T-helper 1 cell treated with Interleukin-12 subunit alpha and Interleukin-12 subunit beta and Interleukin-4 antibody, amounts not matched to agents 30 μg/mL and 1 μg/mL, for 36 hours (primary cell): ENCODE measurements around the gene FFAR2.

ENCODE experiments used
- H3K27ac Mint-ChIP-seq: one replicate; pipeline ENCODE4 v1.8.0; 2021; ENCODE audit warnings: mild to moderate bottlenecking, mixed read lengths
- H3K27me3 Mint-ChIP-seq: one replicate; pipeline ENCODE4 v1.8.0; 2021; ENCODE audit warnings: low read depth, mixed read lengths
- H3K36me3 Mint-ChIP-seq: one replicate; pipeline ENCODE4 v1.8.0; 2021; ENCODE audit warnings: low read depth, mixed read lengths
- H3K4me1 Mint-ChIP-seq: one replicate; pipeline ENCODE4 v1.8.0; 2021; ENCODE audit warnings: low read depth, mixed read lengths
- H3K4me3 Mint-ChIP-seq: one replicate; pipeline ENCODE4 v1.8.0; 2021; ENCODE audit warnings: mild to moderate bottlenecking, moderate library complexity, mixed read lengths
- H3K9me3 Mint-ChIP-seq: one replicate; pipeline ENCODE4 v1.8.0; 2021; ENCODE audit warnings: mixed read lengths

FFAR2 gene

DNA sequence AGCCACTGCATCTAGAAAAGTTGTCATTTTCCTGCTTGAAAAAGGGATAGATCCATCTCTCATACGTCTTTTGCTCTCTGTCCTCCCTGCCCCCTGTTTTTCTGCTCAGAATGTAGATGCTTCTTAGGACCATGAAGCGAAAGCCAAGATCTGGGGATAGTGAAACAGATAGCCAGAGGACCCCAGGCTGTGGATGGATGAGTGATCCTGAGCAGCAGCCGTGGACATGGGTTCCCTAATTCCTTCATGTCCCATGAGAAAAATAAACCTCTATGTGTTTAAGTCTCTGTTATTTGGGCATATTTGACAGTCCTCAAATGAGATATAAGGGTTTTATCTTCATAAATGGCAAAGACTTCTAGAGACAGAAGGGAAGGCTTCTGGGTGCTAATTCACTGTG, 12.2 kb upstream of the FFAR2 start:
- H3K9me3 Mint-ChIP-seq: peaks cover 15% of the 10 kb centered on the region
- H3K4me1 Mint-ChIP-seq: peaks cover 20% of the 10 kb centered on the region
- no peaks in the 10 kb centered on the region for H3K36me3 Mint-ChIP-seq
- no peak overlapping the region for H3K4me3 Mint-ChIP-seq
- peak overlapping the region; percentile 72 for H3K27ac Mint-ChIP-seq
- H3K27me3 Mint-ChIP-seq: no peaks in the 10 kb centered on the region

DNA sequence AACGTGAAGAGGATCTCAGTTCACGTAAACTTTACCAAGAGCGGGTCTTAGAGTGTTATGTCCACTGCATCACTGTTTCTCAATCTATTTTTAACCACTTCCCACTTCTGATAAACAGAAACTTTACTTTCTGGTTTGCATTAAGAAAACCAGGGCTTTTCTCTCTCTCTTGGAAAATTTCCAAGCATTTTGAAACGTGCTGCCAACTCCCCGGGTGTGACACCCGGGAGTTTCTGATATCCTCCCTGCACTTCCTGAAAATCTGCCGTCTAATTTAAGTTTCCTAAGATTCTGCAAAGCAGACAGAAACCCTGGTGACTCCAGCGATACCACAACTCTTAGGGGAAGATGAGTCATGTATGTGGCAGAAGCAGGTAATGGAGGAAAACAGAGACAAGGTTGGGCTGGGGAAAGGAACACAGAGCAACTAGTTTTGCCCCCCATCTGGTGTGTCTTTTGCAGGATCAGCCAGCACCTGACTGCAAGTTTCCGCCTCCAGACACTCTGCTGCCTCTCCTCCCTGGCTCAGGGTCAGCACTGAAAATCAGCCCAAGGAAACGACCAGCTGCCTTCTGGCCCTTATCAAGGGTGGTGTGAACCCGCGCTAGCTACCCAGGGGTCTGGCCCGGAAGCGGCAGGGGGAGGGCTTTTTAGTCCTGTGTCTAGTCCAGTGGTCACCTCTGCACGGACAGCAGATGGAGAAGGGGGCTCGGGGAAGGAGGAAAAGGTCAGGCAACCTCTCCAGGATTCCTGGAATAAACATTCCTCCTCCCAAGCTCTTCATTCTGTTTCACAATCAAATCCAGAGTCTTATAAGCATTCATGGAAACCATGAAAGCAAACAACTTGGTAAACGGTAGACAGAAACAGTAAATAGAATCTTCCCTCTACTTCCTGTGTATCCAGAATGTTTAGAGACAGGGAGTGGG, 11.3 kb upstream of the FFAR2 start:
- Mint-ChIP-seq H3K9me3 (peaks cover 9% of the 10 kb centered on the region), H3K4me3 (peak overlapping the region; percentile 48), H3K36me3 (no peaks in the 10 kb centered on the region), H3K27me3 (no peaks in the 10 kb centered on the region), H3K27ac (peak overlapping the region; percentile 72), H3K4me1 (peaks cover 16% of the 10 kb centered on the region)

DNA sequence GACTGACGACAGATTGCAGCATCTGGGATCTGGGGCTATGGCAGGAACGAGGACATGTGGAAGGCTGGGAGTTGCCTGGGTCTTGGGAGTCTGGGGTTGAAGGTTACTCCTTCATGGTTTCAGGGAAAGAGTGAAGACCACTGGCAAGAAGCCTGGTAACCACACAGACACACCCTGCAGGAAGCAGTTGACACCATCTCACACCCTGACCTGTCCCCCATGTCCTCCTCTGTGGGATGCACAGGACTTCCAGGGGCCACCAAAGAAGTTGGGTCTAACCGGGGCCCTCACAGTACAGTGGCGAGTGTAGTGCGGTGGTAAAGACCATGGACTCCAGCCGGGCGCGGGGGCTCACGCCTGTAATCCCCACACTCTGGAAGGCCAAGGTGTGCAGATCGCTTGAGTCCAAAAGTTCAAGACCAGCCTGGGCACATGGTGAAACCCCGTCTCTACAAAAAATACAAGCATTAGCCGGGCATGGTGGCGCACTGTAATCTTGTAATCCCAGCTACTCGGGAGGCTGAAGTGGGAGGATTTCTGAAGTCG, 10.6 kb upstream of the FFAR2 start:
- no peak overlapping the region for H3K27ac Mint-ChIP-seq
- H3K4me1 Mint-ChIP-seq: peaks cover 16% of the 10 kb centered on the region
- H3K36me3 Mint-ChIP-seq: no peaks in the 10 kb centered on the region
- H3K9me3 Mint-ChIP-seq: peaks cover 2% of the 10 kb centered on the region
- H3K4me3 Mint-ChIP-seq: no peak overlapping the region
- H3K27me3 Mint-ChIP-seq: no peaks in the 10 kb centered on the region

DNA sequence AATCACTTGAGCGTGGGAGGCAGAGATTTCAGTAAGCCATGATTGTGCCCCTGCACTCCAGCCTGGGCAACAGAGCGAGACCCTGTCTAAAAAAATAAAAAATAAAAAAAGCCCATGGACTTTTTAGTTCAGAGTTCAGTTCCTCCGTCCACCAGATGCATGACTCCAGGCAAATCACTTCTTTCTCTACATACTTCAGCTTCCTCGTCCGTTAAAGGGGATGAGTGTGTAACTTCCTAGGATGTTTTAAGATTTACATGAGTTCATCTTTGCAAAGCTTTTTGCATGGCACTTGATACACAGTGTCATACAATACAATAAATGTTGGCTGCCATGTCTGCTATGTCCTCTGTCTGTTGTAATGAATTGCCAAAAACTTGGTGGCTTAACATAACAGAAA, 10.0 kb upstream of the FFAR2 start:
- Mint-ChIP-seq H3K27ac (no peak overlapping the region), H3K36me3 (no peaks in the 10 kb centered on the region), H3K4me1 (peaks cover 16% of the 10 kb centered on the region), H3K27me3 (no peaks in the 10 kb centered on the region), H3K4me3 (no peak overlapping the region), H3K9me3 (no peaks in the 10 kb centered on the region)

DNA sequence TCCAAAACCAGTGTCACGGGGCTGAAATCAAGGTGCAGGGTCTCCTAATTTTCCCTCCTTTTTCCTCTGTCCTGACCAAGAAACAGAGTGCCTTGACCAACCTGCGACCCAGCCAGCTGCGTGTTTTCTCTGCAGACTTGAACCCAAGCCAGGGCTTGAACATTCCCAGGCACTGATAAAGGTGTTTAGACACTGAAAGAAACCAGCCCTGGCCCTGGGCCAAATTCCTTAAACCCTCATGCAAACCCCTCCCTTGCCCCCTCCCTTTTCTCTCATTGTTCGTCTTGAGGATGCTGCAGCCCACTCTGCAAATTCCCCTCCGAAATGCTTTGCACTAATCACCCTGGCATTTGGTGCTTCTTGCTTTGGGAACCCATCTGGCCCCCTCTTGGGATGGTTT, 9.5 kb upstream of the FFAR2 start:
- peaks cover 16% of the 10 kb centered on the region for H3K4me1 Mint-ChIP-seq
- H3K9me3 Mint-ChIP-seq: no peaks in the 10 kb centered on the region
- no peak overlapping the region for H3K27ac Mint-ChIP-seq
- H3K36me3 Mint-ChIP-seq: no peaks in the 10 kb centered on the region
- H3K4me3 Mint-ChIP-seq: no peak overlapping the region
- no peaks in the 10 kb centered on the region for H3K27me3 Mint-ChIP-seq

DNA sequence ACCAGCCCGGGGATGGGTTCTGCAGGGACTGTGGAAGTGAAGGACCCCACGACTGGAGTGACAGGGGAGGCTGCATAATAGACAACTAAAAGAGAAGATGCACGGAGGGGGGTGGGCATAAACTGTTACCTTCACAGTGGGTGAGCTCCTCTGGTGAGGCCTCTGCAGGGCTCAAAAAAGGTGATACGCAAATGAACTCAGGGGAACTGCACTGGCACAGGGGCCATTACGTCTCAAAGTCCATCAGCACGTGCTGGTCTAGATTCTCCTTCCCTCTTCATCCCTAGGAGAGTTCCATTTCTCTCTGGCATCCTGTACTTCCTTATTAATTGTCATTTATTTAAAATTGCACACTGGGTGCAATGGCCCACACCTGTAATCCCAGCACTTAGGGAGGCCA, 8.1 kb upstream of the FFAR2 start:
- H3K27me3 Mint-ChIP-seq: no peaks in the 10 kb centered on the region
- no peaks in the 10 kb centered on the region for H3K36me3 Mint-ChIP-seq
- H3K9me3 Mint-ChIP-seq: no peaks in the 10 kb centered on the region
- no peak overlapping the region for H3K4me3 Mint-ChIP-seq
- no peak overlapping the region for H3K27ac Mint-ChIP-seq
- peaks cover 16% of the 10 kb centered on the region for H3K4me1 Mint-ChIP-seq

DNA sequence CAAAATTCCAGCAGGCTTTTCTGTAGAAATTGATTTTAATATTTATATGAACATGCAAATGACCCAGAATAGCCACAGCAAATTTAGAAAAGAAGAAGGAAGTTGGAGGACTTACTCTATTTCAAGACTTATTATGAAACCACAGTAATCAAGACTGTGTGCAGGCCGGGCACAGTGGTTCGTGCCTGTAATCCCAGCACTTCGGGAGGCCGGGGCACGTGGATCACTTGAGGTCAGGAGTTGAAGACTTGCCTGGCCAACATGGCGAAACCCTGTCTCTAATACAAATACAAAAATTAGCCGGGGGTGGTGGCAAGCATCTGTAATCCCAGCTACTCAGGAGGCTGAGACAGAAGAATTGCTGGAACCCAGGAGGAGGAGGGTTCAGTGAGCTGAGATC, 6.0 kb upstream of the FFAR2 start:
- no peaks in the 10 kb centered on the region for H3K9me3 Mint-ChIP-seq
- peaks cover 16% of the 10 kb centered on the region for H3K27me3 Mint-ChIP-seq
- H3K4me3 Mint-ChIP-seq: no peak overlapping the region
- no peak overlapping the region for H3K27ac Mint-ChIP-seq
- H3K4me1 Mint-ChIP-seq: peaks cover 4% of the 10 kb centered on the region
- no peaks in the 10 kb centered on the region for H3K36me3 Mint-ChIP-seq

DNA sequence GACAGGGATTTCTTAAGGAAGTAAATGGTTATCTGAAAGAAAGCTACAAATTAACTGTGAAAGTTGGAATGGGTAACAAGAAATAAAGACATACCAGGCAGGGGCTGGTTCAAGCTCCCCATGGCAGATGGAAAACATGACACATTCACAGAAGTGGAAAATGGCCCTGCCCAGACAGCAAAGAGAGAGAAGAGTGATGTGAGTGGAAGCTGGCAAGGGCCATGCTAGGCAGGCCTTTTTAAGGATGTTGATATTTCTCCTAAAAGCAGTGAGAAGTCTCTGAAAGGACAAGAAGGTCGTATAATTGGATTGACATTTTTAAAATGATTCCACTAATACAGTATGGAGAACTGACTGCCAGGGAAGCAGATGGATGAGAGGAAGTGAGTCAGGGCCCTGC, 3.3 kb upstream of the FFAR2 start:
- Mint-ChIP-seq H3K9me3 (no peaks in the 10 kb centered on the region), H3K4me1 (peaks cover 5% of the 10 kb centered on the region), H3K36me3 (no peaks in the 10 kb centered on the region), H3K27me3 (peaks cover 40% of the 10 kb centered on the region), H3K27ac (no peak overlapping the region), H3K4me3 (no peak overlapping the region)

DNA sequence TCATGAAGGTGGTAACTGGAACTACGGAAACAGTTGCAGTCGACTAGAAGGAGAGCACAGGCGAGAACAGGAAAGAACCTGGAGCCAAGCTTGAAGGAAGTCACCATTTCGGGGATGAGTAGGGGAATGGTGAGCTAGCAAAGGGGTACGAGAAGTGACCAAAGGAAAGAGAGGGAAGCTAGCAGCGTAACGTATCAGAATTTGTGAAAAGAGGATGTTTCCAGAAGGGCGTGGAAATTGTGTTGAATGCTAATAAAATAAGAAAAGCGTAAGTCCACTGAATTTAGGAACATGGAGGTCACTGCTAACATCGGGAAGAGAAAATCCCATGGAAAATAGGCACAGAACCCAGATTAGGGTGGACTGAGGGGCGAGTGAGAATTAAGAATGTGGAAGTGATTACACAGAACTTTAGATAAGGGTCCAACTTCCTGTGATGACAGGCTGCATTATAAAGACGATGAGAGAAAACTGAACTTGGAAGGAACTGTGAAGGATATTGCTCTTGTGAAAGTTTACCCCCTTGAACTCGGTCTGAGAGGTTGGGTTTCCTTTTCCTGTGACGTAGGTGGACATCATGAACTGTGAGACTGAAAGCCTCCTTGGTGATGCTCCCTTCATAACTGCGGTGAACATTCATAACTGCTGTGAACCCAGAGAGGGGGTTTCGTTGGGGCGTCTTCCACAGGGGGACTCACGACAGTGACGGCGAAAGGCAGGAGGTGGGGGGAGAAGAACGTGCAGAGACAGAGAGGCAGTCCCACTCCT, 2.0 kb upstream of the FFAR2 start:
- H3K27me3 Mint-ChIP-seq: peaks cover 47% of the 10 kb centered on the region
- H3K4me3 Mint-ChIP-seq: no peak overlapping the region
- no peaks in the 10 kb centered on the region for H3K36me3 Mint-ChIP-seq
- peaks cover 5% of the 10 kb centered on the region for H3K4me1 Mint-ChIP-seq
- H3K9me3 Mint-ChIP-seq: no peaks in the 10 kb centered on the region
- H3K27ac Mint-ChIP-seq: no peak overlapping the region

DNA sequence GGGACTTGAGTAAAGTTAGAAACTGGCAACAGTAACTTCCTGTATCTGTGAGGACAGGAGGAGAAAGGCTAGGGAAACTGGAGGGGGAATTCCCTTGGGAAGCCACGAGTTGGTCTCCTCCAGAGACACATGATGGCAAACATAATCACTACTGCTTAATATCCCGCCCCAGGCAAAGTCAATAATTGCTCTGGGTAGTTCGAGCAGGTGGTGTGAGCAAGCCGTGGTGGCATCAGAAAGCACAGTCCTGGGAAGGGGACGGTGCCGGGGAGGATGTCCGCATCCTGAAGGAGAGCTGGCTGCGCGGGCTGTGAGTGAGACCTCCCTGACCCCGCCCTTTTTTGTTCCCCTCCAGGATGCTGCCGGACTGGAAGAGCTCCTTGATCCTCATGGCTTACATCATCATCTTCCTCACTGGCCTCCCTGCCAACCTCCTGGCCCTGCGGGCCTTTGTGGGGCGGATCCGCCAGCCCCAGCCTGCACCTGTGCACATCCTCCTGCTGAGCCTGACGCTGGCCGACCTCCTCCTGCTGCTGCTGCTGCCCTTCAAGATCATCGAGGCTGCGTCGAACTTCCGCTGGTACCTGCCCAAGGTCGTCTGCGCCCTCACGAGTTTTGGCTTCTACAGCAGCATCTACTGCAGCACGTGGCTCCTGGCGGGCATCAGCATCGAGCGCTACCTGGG, 1.4 kb downstream of the FFAR2 start:
- H3K9me3 Mint-ChIP-seq: no peaks in the 10 kb centered on the region

DNA sequence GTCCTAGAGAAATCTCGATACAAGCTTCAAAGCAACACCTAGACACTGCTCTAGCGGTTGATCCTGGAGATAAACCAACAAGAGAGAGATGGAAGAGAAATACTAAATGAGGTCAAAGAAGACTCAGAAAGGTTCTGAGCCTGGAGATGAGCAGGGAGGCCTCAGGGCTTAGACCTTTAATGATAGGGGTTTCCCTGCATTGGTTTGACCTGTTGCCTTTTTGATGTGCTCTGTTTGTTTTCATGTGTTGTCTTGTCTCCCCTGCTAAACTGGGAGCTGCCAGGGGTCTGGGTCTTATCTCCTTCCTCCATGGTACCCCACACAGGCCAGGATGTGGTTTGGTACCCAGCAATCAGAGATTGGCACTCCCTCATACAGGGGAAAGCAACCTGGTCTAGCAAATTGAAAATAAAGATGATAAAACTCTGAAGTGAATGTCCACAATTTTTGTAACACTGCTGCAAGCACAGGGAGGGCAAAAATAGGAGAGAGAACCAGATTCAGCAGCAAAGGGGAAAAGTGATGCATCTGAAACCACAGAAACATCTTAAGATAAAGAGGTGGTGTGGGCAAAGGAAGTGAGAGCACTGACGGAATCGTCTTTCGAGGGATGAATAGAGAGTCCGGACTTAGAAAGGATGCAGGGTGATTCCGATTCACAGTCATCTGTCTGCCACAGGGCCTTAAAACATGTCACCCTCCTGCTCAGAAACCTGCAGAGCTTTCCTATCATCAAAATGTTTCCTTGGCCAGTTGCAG, 3.5 kb downstream of the FFAR2 start:
- Mint-ChIP-seq H3K27ac (no peak overlapping the region), H3K36me3 (peaks cover 4% of the 10 kb centered on the region), H3K9me3 (no peaks in the 10 kb centered on the region), H3K4me3 (no peak overlapping the region), H3K27me3 (peaks cover 53% of the 10 kb centered on the region), H3K4me1 (peaks cover 20% of the 10 kb centered on the region)

More for the DNA sequence above, 1.4 kb downstream of the FFAR2 start:
- no peaks in the 10 kb centered on the region for H3K36me3 Mint-ChIP-seq
- H3K27me3 Mint-ChIP-seq: peaks cover 64% of the 10 kb centered on the region
- H3K4me1 Mint-ChIP-seq: peaks cover 15% of the 10 kb centered on the region
- no peak overlapping the region for H3K27ac Mint-ChIP-seq
- no peak overlapping the region for H3K4me3 Mint-ChIP-seq

DNA sequence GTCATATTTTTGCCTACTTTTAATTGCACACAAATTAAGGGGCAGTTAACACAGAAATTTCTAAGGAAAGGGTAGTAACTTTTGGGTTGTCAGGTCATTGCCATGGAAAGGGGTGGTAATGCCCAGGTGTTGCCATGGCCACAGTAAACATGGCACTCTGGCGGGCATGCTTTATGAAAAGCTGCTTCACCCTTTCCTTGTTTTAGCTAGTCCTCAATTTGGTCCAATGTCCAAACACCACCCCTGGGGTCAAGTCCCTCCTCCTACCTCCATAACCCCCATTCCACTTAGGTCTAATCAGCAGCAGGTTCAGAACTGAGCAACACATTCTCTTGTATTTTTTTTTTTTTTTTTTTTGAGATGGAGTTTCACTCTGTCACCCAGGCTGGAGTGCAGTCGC, 6.6 kb downstream of the FFAR2 start:
- no peak overlapping the region for H3K27ac Mint-ChIP-seq

DNA sequence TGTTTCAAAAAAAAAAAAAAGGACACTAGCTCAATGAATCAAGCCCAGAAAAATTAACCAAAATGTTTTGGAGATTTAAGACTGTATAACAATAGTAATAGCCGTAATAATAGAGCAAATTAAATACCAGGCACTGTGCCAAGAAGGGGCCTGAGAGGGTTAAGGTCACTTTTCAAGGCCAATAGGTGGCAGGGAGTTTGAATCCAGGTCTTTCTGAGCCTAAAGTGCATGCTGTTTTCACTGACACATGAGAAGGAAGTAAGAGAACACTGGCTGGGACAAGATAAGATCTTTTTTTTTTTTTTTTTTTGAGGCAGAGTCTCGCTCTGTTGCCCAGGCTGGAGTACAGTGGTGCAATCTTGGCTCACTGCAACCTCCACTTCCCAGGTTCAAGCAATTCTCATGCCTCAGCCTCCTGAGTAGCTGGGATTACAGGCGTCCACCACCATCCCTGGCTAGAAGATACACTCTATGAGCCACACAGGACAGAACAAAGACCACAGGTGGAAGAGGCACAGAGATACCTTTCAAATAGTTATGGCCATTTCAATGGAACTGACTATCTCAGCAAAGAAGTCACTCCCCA, 7.7 kb downstream of the FFAR2 start:
- Mint-ChIP-seq H3K36me3 (peaks cover 4% of the 10 kb centered on the region), H3K27me3 (peaks cover 24% of the 10 kb centered on the region), H3K4me3 (no peak overlapping the region), H3K4me1 (peaks cover 28% of the 10 kb centered on the region), H3K9me3 (no peaks in the 10 kb centered on the region), H3K27ac (no peak overlapping the region)

More for the DNA sequence above, 6.6 kb downstream of the FFAR2 start:
- no peak overlapping the region for H3K4me3 Mint-ChIP-seq
- no peaks in the 10 kb centered on the region for H3K9me3 Mint-ChIP-seq
- peaks cover 32% of the 10 kb centered on the region for H3K27me3 Mint-ChIP-seq
- peaks cover 4% of the 10 kb centered on the region for H3K36me3 Mint-ChIP-seq
- H3K4me1 Mint-ChIP-seq: peaks cover 22% of the 10 kb centered on the region
